ENCODE results near the gene CAMTA1.

Gene CAMTA1

DNA sequence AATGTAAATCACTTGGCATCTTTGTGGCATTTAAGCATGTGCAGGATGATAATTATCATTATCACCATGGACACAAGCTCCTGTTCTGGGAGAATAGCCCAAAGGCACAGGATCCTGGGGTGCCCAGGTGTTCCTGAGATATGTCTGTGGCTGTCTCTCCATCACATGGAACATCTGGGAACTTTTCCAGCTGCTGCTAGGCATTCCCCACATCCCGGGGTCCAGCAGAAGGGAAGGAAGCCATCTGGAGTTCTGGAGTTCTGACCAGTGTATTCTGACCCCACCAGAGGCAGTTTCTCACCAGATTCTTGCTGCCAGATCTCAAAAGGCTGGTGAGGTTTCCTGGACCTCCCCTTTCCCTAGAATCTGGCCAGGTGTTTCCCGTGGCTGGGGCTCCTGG is 726.1 kb downstream of the CAMTA1 start:
- no peak for DNase-seq

GRCh38 chr1:7513081-7513480 is 727.8 kb downstream of the CAMTA1 start:
- no peak for DNase-seq

DNA sequence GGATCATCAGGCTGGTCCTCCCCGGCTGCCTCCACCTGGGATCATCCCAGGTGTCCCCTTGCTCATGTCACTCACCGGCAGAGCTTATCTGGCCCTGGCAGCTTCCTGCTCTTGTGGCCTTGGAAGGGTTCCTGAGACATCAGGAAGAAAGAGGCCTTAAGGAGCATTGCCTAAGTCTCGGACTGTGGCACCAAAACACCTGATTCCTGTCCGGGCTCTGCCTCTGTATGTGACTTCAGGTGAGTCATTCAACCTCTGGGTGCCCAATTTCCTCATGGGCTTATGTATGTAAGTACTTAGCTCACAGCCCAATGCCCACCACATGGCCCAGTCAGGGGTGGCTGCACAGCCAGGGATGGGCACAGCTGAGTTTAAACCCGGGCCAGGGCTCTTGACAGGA is 729.9 kb downstream of the CAMTA1 start:
- no peak for DNase-seq

- no peak for DNase-seq
These were observed 730.6 kb downstream of the CAMTA1 start for GRCh38 chr1:7515904-7516303.

DNA sequence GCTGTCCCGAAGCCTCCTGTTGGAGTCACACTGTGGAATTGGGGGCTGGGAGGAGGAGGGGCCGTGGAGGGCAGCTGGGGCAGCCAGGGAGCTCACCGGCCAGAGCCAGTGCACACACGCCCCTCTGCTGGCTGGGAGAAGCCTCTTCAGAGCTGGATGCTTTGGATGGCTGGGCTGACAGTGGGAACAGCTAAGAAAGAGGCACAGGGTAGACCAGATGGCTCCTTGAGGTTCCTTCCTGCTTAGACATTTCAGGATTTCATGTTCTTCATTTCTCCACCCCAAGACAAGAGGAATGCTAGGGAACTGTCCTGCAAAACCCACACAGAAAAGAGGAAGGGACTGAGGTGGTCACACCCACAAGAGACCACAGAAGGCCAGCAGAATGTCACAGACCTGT is 731.1 kb downstream of the CAMTA1 start:
- DNase-seq = no peak

DNA sequence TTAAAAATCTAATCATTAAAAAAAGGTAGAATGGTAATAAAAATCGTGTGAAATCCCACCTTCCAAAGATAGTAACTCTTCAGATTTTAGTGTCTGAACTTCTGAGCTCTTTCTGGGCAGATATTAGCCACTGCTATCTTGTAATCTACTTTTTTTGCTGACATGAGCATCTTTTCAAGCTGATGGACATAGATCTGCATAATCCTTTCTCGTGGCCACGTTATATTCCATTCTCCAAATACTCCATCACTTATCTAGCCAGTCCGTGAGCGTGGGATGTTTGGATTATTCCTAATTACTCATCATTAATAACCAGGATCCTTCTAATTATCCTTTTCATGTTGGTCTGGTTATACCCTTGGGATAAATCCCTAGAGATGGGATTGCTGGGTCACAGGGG is 731.7 kb downstream of the CAMTA1 start:
- no peak for DNase-seq

DNA sequence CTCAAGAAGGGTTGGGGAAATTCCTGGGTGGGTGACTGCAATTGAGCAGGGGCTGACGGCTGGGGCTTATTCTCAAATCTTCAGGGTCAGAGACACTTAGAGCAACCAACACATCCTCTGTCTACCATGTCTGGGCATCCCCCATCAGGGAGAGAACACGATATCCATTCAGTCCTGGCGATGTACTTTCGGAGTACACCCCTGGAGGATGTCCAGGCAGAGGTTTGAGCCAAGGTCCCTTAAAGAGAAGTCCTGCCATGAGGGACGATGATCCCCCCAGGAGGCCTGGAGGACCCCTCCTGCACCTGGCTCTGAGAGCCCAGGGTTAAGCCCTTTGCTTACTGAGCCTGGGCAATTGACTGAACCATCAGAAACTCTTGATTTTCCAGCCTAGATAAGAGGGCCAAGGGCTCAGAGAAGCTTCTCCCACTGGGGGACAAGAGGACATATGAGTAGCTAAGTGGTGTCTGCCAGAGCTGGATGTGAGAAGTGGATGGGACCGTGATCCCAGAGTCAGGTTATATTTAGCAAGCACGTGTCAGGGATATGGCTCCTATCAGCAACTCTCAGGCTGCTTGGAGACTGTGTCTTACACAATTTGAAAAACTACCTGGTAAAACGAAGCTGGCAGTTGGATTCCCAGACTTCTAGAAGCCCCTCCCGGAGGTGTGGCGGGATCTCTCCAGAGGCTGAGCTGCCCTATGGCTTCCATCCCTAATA is 732.5 kb downstream of the CAMTA1 start:
- DNase-seq = no peak

GRCh38 chr1:7518411-7518810 is 733.2 kb downstream of the CAMTA1 start:
- DNase-seq = no peak

GRCh38 chr1:7519181-7519860 is 734.1 kb downstream of the CAMTA1 start:
- no peak for DNase-seq

DNA sequence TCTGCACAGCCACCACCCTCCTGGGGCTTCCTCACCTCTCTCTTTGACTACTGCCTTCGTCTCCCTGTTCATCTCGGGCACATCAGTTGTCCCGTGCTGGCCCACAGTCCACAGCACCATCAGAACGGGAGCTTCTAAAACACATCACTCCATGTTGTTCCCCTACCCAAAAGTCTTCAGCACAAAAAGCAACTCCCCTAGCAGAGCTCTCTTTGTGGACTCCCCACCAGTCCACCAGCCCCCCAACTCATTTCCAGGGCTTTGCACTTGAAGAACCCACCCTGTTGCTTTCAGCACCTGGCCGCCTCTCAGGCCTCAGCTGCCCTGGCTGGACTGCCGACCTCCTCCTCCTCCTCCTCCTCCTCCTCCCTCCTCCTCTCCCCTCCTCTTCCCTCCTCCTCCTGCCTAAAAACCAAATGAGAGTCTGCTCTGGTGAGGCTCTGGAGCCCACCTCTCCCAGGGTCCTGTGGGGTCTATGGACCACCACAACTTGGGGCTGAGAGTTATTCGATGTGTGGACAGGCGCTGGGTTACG is 734.7 kb downstream of the CAMTA1 start:
- DNase-seq = no peak

GRCh38 chr1:7520496-7520895 is 735.2 kb downstream of the CAMTA1 start:
- DNase-seq = no peak

DNA sequence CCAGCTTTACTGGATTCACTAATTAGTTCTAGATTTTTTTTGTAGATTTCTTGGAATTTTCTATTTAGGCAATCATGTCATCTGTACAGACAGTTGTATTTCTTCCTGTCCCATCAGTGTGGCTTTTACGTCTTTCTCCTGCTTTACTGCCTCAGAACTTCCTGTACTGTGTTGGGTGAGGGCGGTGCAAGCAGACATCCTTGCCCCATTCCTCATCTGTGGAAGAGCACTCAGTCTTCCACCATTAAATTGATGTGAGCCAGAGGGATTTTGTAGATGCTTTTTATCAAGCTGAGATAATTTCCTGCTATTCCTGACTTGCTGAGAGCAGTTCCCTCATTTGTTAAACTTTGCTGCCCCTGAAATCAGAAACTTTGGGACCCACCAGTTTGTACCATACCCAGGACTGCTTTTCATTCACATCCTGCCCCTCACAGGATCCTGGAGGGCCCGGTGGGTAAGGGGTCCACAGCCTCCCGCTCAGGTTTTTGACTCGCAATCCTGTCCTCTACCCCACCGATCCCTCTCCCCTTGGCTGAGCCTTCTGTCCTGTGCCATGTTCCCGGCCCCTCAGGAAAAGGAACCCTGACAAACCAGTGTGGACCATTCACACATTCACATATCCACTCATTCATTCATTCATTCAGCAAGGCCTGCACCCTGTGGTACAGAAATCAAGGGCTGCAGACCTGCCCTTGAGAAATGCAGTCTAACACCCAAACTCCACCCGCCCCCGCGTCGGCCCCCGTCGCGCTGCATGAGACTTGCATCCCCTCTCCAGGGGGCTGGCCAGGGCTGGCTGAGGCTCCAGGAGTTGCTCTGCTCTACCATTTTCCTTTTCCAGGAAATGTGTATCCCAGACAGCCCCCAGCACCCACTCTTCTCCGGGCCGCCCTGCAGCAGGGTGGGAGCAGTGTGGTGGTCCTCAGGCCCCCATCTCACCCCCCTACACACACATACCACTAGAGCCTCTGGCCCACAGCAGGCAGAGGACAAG is 739.4 kb downstream of the CAMTA1 start:
- no peak for DNase-seq

DNA sequence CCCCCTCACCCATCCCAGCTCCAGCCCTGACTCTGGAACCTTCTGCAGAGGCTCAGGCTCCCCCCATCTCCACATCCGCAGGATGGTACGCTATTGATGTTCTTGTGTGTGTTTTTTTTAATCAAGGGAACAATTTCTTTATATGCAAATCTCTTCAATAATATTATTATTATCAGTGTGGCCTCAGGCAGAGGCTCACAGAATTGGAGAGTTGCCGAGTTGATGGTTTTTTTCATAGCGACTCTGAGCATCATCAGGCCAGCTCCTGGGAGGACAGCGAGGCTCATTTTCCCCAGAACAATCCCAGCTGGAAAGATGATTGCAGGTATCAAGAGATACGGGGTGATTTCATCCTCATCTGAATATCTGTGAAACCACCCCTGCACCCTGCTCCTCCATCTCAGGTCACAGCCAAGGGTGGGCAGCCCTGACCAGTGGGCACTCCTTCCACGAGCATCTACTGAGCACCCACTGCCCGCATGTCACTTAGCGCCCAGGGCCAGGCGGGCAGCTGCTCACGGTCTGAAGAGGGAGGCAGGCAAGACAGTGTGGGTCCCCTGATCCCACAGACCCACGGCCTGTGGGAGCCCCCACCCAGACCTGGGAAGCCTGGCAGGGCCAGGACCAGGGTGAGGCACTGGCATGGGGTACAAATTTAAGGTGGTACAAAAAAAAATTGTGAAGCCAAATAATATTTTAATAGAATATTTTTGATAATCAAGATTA is 740.2 kb downstream of the CAMTA1 start:
- DNase-seq = no peak

DNA sequence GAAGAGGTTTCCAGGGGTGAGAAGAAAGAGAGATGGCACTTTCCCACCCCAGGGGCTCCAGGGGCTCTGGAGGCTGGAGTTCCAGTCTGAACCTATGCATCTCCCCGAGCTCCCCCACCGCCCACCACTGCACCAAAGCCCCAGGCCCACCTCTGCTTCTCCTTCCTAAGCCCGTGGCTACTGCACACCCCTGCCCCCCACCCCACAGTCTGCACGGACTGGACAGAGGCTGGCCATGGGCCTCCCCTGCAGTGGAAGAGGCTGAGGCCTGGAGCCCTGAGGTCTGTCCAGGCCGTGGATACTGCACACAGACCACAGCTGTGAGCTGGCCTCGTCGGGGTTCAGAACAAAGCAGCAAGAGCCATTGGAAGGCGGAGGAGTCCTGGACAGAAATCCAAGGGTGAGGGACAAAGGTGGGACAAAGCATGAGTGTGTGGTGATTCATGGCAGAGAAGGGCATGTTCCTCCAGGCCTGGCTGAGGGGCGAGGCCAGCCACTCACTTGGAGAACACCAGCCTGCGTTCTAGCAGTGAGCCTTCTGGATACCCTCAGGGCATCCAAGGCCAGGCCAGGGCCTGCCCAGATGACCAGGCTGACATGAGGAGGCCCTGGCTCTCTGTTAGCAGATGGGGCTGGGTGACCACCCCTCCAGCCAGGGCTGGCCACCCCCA is 741.1 kb downstream of the CAMTA1 start:
- DNase-seq = no peak

DNA sequence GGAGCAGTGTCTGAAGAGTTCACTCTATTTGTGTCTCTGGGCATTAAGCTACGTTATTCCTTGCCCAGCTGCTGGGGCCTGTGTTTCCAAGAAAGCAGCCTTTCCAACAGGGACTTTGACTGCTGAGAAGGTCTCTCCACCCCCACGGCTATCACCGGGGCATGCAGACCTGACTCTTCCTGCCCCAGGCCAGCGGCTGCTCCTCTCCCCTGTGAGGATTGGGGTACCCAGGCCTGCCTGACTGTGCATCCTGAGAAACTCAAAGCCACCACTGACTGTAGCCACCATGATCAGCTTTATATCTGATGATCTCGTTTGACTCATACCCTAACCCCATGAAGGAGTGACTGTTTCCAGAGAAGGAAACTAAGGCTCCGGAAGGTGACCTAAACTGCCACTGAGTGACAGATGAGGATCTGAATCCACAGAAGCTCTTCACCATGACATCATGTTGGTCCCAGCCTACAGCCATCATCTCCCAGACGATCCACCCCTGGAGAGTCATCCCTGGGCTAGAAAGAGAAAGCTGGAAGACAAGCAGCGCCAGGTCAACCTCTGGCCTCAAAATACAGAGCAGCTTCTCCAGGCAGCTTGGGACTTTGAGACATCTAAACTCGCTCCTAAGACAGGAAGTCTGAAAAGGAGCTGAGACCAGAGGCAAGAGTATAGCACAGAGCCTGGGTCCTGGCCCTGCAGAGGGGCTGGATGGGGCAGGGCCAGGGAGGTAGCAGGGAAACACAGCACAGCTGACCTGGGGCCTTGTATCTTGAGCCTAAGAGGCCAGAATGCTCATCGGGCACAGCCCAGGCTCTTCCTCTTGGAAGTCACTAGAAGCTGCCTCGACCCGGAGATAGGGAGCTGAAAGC is 741.8 kb downstream of the CAMTA1 start:
- DNase-seq = no peak

- no peak for DNase-seq
These were observed 742.4 kb downstream of the CAMTA1 start for GRCh38 chr1:7527733-7528045.

DNA sequence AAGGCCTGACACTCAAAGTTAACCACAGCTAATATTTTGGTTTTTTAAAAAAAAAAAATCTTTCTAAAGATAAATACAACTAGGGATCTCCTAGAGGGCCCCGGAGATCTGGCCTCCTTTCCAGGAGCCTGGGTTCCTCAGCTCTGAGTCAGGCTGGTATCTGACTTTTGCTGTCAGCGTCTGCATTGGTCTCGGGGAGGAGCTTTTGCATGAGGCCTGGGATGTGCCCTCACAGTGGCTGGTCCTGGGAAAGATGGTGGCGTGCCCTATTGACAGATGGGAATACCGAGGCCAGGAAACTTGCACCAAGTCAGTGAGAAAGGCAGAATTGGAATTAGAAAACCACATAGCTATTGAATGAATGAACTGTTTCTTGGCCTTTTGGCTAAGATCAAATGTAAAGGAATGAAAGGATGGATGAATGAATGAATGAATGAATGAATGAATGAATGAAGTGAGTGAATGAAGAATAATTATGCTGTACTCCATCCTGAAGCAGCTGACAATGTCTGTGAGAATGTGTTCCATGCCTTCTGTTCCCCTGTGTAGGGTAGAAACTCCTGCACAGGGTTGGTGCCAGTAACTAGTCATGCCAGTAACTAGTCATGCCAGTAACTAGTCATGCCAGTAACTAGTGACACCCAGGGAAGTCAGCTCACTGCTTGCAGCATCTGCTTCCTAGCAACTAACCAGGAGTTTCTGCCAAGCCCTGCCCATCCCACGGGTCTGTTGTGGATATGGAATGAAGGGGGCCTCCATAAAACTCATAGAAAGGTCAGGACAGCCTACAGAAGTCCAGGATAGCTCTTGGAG is 743.3 kb downstream of the CAMTA1 start:
- DNase-seq = no peak

- no peak for DNase-seq
These were observed 744.7 kb downstream of the CAMTA1 start for GRCh38 chr1:7529917-7530316.

- DNase-seq = no peak
These were observed 746.5 kb downstream of the CAMTA1 start for GRCh38 chr1:7531562-7532340.
